RCC 7860 (cell line): ENCODE measurements around the gene PKP3.
A peak's percentile ranks its signal among the peaks of the same experiment; 100 is the strongest.
"Not testable (repeated sequence)": the region's sequence is repeated elsewhere in the genome, so short reads cannot be mapped to it uniquely, and the experiment has no call there.

Experiments
- DNase-seq: peaks from one replicate; pipeline ENCODE4 v3.0.0-alpha.2; 2015; ENCODE audit warnings: low spot score
- FAIRE-seq: peaks from 2 replicates; lab custom pipeline; 2012; peaks lifted over from hg19 to GRCh38; lab: Jason Lieb, UNC

PKP3 gene

GRCh38 chr11:362642-363442 is 31.2 kb upstream of the PKP3 start:
- FAIRE-seq (no peak), DNase-seq (no peak)

GRCh38 chr11:363443-363805 is 30.6 kb upstream of the PKP3 start:
- not testable (repeated sequence) for FAIRE-seq, DNase-seq

GRCh38 chr11:363948-364761 is 29.9 kb upstream of the PKP3 start:
- DNase-seq: peak; percentile 19
- no peak for FAIRE-seq

- FAIRE-seq: no peak
Measured at GRCh38 chr11:364991-365725, 28.9 kb upstream of the PKP3 start.

GRCh38 chr11:365831-366230 is 28.2 kb upstream of the PKP3 start:
- DNase-seq: no peak
- no peak for FAIRE-seq

More at GRCh38 chr11:364991-365725, 28.9 kb upstream of the PKP3 start:
- no peak for DNase-seq

- DNase-seq (no peak), FAIRE-seq (no peak)
Measured at GRCh38 chr11:367956-368413, 26.0 kb upstream of the PKP3 start.

- FAIRE-seq: no peak
- no peak for DNase-seq
Measured at GRCh38 chr11:368414-369335, 25.3 kb upstream of the PKP3 start.

GRCh38 chr11:369336-370018 is 24.5 kb upstream of the PKP3 start, which contains the start of gene B4GALNT4:
Gene B4GALNT4 (plus strand): TSS chr11:369499. CDS start chr11:369804, 305 bp downstream.
- DNase-seq (no peak), FAIRE-seq (no peak)

- DNase-seq (no peak), FAIRE-seq (no peak)
Measured at GRCh38 chr11:370070-370941, 23.7 kb upstream of the PKP3 start.

GRCh38 chr11:371051-371450 is 23.0 kb upstream of the PKP3 start:
- FAIRE-seq (no peak), DNase-seq (no peak)

GRCh38 chr11:371716-372590 is 22.1 kb upstream of the PKP3 start:
- DNase-seq (no peak), FAIRE-seq (no peak)

GRCh38 chr11:372809-373715 is 20.9 kb upstream of the PKP3 start:
- FAIRE-seq (no peak), DNase-seq (no peak)

- DNase-seq (no peak), FAIRE-seq (no peak)
Measured at GRCh38 chr11:373716-374551, 20.1 kb upstream of the PKP3 start.

- no peak for DNase-seq
- FAIRE-seq: no peak
Measured at GRCh38 chr11:375065-376025, 18.7 kb upstream of the PKP3 start.
